ENCODE measurements around the gene WSCD2.
"Not testable (repeated sequence)": the region's sequence is repeated elsewhere in the genome, so short reads cannot be mapped to it uniquely, and the experiment has no call there.

Gene WSCD2

DNA sequence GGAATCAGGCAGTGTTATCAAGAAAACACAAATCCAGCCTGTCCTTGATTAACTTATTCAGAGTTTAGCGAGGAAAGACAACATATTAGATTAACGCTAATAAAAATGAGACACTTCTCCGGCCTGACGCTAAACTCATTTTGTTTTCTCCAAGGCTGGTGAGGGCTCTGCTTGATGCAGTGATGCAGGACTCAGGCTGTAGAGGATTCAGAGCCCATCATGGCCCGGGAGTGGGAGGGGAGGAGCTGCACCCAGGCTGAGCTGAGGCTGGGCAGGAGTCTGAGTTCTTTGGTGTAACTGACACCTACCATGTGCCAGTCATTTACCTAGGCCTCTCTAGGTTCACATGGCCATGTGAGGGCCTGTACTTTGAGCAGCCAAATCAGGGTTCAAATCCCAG lies 70.0 kb downstream of the WSCD2 start:
- DNase-seq = no peak

DNA sequence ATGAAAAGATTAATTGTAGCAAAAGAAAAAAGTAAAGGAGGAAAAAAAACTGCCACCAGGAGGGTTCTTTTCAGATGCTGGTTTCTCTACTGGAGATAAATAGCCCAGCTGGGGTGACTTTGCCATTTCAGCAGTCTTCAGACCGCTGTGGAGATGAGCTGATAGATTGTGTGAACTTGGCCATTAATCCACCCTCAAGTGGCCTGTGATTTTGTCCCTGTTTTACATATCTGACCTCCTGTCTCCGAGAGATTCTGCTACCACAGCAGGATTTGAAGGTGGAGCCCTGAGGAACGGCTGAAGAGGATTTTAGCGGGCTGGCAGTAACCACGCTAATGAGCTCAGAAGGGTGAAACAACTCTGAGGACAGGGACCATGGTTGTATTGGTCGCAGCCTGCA lies 72.7 kb downstream of the WSCD2 start:
- DNase-seq = no peak

DNA sequence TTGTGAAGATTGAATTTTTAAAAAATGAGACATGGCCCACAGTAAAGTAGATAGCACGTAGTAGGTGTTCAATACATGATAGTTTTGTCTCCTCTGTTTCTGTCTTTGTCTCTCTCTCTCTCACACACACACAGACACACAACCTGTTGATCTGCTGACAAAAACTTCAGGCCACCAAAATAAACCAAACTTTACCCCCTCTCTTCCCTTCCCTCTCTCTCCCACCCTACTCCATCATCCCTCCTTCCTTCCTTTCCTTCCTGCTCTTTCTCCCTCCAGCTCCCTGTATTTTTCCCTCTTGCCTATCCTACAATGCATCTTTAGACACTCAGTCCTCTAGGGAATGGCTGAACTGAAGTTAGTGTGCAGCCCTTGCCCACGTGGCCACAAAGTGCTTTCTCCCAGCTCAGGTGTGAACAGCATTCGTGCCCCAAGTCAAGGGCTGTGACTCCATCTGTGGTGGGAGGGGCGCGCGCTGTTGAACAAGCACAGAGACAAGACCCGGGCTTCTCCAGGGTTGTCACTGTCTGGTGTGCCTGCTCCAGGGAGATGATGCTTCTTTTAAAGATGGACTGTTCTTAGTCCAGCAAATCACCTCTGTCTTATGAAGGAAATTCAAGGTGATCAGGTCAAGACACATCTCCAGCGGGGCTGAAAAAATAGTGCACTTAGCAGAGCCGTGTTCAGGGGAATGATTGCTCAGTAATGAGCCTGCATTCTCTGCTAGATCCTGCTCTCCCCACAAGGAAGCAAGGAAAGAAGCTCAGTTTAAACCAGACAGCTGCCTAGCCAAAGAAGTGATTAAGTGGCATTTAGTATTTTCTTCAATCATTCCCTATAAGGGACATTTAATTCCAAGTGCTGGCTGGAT lies 75.3 kb downstream of the WSCD2 start:
- DNase-seq = no peak

DNA sequence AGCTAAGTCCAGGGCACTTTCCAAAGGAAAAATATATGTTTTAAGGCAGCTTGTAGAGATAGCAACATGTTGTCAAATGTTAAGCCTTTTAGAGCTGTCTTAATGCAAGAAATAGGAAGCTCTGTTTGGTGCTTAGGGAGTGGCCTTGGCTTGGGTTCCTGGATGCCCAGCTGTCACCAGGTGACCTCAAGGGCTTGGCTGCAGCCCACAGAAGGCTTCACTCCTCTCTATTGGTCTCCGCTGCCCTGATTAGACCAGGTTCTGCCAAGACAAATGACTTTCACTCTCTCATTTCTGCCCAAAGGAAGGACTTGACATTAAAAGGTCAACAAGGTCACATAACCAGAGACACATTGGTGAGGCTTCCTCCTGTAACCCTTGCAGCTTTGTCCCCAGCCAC lies 76.8 kb downstream of the WSCD2 start:
- no peak for DNase-seq

DNA sequence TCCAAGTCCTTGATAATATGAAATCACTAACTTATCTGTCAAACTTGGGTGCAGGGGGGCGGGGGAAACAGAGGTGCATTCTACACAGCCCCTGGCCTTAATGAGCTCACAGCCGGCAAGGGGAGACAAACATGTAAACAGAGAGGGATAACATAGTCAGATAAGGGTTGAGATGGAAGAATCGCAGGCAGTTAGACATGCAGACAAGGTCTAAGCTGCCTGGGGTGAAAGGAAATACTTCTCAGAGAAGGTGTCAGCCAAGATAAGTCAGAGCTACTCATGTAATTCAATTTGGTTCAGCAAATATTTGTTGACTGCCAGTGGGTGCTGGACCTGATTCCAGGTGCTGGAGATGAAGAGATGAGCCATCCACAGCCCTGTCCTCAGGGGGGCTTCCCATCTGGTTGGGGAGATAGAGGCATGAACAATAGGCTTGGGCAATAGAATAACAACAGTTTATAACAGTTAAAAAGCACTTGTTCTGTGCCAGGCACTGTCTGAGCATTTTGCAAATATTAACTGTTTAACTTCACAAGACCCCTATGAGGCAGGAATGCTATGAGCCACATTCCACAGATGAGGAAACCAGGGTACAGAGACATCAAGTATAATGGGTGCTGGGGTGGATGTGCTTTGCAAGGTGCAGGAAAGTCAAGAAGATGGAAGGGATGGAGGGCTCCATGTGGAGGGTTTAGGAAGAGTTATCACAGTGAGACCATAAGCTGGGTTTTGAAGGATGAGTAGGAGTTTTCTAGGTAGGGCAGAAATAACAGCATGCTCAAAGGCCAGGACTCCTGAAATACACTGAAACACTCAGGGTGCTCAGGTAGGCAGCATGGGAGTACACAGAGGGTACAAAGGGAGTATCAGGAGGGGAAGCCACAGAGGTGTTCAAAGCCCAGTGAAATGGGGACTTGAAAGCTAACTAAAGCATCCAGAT lies 79.0 kb downstream of the WSCD2 start:
- DNase-seq = no peak

DNA sequence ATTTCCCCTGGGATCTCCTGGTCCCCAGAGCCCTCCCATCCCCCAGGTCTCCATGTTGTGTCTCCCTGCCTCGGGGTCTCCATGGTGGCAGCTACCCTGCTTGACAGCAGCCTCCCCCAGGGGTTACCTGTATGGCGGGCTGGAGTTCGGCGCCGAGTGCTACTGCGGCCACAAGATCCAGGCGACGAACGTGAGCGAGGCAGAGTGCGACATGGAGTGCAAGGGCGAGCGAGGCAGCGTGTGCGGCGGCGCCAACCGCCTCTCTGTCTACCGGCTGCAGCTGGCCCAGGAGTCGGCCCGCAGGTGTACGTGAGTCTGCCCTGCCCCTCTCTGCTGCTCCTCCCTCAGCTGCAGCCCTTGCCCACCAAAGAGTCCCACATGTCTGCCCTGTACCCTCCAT lies 80.9 kb downstream of the WSCD2 start:
- DNase-seq = no peak

DNA sequence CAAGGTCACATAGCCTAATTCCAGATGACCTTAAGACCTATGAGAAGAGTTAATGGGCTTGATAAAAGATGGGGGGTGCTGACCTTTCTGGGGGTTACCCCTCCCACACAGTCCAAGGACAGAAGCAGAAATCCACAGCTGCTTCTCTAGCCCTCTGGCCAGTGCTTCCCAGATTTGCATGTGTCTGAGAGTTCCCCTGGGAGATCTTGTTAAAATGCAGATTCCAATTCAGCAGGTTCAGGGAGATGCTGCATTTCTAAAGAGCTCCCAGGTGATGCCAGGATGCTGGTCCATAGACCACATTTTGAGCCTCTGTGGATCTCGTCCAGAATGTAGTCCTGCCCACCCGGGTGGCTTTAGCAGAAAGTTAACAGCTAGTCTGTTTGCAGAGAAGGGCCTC lies 82.1 kb downstream of the WSCD2 start:
- no peak for DNase-seq

DNA sequence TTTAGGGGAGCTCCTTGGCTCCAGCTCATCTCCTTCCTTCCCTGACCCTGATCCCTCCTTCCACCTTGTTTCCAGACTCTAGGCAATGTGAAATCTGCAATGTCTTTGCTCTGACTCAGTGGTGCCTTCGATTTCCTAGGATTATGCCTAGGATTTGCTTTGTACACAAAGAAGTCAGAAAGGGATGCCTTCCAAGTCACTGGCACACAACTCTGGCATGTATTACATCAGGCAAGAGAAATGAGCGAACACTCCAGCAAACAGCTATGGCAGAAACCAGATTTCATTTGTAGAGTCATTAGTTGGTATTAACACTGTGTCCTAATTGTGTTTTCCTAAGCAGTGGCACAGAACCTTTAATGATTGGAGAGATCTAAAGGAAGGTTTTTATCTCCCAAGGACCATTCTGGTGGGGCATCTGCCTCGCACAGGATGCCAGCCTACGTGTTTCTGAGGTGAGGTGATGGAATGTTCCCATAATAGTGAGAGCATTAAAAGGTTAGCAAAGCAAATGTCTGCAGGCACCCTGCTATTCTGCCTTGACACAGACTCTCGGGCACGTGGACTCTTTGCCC lies 84.9 kb downstream of the WSCD2 start:
- no peak for DNase-seq

DNA sequence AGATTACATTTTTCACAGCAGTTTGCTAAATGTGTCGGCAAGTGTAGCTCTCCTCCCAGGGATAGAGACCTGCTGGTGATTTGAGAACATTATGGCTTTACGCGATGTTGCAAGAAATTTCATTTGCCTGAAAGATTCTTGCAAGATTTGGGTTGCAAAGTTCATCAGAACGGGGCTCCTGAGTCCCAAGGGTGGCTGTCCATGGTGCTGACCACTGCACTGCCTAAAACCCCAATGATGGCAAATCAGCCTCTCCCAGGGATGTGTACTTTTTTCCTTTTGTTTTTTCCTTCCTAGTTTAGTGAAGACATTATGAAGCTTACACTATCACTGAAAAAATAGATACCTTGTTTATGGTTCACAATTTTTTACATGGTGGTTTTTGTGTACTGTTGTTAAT lies 85.4 kb downstream of the WSCD2 start:
- DNase-seq = no peak

DNA sequence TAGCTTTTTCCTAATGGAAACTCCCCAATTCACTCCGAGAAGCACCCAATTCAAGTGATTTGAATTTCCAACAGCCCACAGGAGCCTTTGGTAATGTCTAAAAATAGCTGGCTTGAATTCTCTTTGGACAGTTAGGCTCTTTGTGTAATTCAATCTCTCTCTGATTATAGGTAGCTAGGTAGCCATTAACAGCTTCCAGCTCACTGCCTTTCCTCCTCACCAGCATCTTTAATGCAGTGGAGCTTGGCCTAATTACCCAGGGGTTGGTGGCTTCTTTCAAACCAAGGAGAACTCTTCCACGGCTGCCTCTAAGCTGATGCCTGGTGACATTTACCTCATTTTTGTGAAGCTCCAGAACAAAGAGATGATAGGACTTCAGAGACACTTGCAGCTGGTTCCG lies 86.4 kb downstream of the WSCD2 start:
- DNase-seq = no peak

DNA sequence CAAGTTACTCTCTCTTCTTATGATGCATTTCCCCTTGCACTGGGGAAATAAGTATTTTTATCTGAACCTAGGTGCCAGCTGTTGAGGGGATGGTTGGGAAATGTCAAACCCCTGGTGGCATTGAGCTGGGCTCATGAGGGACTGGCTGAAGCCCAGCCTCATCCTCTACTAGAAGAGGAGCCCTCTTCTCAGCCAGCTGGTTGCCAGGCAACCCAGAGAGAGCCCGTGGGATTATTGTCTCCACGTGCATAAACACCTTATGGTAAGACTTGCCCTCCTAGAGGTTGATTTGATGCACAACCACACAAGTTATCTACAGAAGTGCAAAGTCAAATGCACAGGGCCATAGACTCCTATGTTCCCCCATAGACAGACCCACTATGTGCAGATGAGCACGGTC lies 89.8 kb downstream of the WSCD2 start:
- no peak for DNase-seq

DNA sequence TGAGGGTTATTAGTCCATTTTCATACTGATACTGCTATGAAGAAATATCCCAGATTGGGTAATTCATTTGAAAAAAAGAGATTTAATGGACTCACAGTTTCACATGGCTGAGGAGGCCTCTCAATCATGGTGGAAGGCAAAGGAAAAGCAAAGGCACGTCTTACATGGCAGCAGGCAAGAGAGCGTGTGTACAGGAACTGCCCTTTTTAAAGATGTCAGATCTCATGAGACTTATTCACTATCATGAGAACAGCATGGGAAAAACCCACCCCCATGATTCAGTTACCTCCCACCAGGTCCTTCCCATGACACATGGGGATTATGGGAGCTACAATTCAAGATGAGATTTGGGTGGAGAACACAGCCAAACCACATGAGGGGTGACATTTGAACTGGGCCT lies 96.0 kb downstream of the WSCD2 start:
- DNase-seq = not testable (repeated sequence)

DNA sequence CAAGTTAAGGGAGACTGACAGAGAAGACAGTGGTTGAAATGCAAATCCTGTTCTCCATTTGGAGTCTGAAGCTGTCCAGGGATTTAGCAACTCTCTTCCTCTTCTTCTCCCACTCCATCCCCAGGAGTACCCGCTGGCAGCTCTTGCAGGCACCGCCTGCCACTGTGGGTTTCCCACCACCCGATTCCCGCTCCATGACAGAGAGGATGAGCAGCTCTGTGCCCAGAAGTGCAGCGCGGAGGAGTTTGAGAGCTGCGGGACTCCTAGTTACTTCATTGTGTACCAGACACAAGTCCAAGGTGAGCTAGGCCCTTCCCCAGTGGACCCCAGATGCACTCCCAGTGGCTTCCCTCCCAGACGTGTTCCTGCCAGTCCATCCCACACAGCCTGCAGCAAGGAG lies 97.8 kb downstream of the WSCD2 start:
- DNase-seq = no peak

DNA sequence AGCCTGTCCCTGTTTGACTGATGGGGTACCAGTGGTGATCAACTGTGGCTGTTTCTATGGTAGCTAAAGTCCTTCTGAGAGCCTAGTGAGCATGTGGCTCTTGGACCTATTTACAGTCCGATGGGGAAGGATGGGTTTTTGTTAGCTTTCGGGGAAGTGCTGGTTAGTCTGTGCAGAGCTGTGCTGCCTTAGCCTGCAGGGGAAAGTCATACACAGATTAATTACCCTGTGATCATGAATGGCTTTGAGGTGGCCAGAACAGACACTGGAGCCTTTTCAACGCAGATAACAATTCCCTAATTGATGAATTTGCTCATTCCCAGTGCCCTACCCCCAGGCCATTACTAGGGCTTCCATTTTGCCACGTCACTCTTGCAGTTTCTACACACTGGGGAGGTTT lies 99.7 kb downstream of the WSCD2 start:
- DNase-seq = no peak

DNA sequence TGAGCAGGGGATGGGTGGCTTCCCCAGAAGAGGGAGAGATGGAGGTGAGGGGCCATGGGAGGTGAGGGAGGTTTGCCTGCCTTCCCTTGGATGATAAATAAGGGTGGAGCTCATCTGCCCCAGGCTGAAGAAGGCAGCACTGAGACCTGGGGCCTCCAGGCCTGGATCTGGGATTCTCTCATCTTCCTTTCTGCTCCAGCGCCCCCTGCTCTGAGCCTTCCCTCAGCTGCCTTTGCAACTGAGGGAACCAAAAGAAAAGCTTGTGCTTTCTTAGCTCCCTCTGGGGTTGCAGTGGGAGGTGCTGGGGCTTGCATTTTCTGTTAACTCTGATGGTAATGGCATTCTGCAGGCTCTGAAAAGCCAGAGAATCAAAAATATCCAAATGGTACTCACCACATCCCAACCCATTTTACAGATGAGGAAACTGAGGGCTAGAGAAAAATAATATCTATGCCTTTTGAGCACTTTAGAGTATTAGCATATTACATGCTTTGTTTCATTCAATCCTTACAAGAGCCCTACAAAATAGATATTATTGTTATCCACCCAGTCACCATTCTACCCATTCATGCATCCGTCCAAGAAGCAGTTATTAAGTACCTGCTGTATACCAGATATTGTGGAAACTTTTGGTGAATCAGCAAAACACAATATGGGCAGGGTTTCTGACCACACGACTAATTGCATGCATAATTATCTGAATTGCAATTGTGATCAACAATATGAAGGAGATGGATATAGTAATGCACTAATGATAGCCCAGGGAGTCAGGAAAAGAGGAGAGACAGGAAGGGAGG lies 102.2 kb downstream of the WSCD2 start:
- DNase-seq = no peak

DNA sequence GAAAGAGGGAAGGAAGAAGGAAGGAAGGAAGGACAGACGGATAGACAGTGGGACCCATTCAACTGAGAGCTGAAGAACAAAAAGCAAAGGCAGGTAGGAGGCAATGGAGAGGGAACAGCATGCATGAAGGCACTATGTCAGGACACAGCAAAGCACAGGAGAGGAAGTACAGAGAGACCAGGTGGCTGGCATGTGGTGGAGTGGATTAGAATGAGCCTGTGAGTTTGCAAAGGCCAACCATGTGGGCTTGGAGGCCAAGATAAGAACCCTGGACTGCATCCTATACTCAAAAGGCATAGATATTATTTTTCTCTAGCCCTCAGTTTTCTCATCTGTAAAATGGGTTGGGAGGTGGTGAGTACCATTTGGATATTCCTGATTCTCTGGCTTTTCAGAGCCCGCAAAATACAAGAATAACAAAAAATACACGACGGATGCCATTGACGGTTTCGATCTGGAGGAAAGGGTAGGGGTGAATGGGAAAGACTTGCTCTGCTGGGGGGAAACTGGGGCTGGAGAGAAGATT lies 102.9 kb downstream of the WSCD2 start:
- DNase-seq = no peak

DNA sequence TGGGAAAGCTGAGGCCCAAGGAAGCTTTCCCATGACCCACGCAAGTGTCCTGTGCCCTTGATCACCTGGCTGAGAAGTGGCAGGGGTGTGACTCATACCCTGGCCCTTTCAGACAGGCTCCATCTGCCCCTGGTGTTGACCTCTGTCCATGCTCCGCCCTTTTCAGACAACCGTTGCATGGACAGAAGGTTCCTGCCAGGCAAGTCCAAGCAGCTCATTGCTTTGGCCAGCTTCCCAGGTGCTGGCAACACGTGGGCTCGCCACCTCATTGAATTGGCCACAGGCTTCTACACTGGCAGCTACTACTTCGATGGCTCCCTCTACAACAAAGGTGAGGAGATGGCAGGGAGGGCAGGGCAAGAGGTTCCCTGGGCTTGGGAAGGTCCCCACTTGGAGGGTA lies 103.5 kb downstream of the WSCD2 start:
- no peak for DNase-seq

DNA sequence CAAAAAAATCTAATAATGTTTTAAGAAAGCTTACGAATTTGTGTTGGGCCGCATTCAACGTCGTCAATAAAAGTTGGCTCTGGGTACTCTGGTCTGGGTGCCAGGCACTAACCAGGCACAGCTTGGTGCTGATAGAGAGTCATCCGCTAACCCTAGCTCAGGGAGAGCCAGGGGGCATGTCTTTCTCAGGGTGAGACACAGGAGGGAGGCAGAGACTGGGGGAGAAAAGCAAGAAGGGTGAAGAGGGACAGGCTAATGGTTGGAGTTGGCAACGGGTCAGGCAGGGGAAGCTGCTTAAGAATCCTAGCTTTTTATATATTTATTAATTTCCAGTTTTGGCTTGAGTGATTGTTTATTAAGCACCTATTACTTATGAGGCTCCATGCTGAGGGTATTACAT lies 105.1 kb downstream of the WSCD2 start:
- DNase-seq = no peak

DNA sequence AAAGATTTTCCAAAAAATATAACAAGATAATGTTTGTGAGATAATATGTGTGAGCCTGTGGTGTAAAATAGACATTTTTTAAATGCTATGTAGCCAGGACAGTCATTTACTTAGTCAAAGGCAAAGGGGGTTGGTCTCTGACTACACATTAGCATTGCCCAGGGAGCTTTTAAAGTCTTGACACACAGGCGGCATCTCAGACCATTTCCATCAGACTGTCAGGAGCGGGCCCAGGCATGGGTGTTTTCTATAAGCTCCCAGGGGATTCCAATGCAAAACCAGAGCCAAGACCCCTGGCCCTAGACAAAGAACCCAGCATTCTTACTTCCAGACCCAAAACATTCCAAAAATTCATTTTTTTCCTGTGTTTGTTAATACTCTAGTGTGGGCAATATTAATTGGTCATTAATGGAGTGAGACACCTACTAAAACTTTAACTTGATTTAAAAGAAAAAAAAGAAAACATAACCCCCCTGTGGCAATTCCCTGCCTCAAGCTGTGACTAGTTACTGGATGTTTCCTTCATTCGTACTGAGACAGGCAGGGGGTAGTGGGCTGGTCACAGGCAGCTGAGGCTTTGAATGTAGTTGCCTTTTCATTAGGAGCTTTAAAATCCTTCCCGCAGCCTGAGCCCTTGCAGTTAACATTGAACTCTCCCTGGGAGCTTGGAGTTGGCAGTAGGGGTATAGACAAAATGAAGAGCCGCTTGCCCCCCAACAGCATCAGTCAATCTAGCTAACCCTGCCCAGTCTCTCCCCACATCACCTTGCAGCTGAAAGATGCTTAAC lies 106.3 kb downstream of the WSCD2 start:
- no peak for DNase-seq

DNA sequence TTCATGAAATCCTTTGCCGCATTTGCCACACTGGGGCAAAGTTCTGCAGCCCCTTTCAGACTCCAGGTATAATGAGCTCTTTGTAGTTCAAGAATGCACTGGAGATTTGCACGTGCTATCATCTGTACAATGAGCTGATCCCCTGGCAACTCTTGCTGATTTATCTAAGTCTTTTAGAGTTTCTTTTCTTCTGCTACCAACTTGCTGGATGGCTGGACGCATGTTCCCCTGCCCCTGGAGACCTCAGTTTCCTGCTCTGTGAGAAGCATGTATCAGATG lies 106.8 kb downstream of the WSCD2 start:
- DNase-seq = no peak

DNA sequence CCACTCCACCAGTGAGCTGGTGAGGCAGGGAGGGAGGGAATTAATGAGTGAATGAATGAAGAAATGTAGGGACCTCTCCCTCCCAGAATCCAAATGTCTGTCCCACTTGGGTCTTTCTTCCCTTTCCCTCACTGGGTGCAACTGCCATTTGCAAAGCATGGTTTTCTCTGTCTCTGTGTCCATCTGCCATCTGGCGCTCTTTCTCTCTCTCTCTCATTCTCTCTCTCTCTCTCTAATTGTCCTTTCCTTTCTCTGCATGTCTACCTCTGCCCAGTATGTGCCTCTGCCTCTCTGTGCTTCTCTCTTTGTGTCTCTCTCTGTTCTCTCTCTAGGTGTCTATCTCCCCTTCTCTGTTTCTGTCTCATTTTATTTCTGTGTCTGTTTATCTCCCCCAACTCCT lies 107.3 kb downstream of the WSCD2 start:
- no peak for DNase-seq

DNA sequence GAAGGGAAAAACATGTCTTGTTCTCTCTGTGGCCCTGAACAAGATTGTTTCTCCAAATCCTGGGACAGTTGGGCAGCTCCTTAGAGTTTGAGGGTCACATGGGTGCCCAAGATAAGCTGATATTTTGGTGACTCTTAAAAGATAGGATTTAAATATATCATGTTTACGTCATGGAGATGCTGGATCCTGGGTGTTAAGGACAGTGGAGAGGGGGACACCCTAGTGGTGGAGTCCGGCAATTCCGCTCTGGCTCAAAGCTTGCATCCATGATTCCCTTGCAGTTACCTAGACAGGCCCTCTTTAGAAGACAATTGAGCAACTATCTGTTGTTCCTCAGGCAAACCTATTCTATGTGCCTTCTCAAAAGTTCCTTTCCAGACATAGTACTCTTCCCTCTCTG lies 108.2 kb downstream of the WSCD2 start:
- no peak for DNase-seq
